ENCODE data around the gene STIM2. TPM values are rescaled to one million over a fixed set of nuclear protein-coding genes. Genes with fewer than 3 reads are reported as not detected.

STIM2 gene
- total RNA-seq, 2 donors from 2014 or later: 20.7 to 30.3 TPM

GRCh38 chr4:26819026-26819425 lies 41.6 kb upstream of the STIM2 start:
- no peak overlapping the region for H3K27ac ChIP-seq
- H3K9ac ChIP-seq (ENCODE audit: low read depth in 2 of 2, low read length in 2 of 2): no peak overlapping the region
- TF ChIP-seq CTCF (IDR thresholded peaks at IDR 0.05): no peak
- H3K36me3 ChIP-seq: no peaks in the 10 kb centered on the region
- H3K4me1 ChIP-seq: peaks cover 9% of the 10 kb centered on the region
- intact Hi-C loops (cut with DNase I): no loop called here
- DNase-seq: no peak
- no peak overlapping the region for H3K4me3 ChIP-seq
- no peaks in the 10 kb centered on the region for H3K9me3 ChIP-seq
- no peaks in the 10 kb centered on the region for H3K27me3 ChIP-seq

- intact Hi-C loops (cut with DNase I): no loop called here
- no peak for TF ChIP-seq CTCF (IDR thresholded peaks at IDR 0.05)
- Histone ChIP-seq H3K9me3 (no peaks in the 10 kb centered on the region), H3K27me3 (no peaks in the 10 kb centered on the region), H3K4me1 (peaks cover 9% of the 10 kb centered on the region), H3K9ac (ENCODE audit: low read depth in 2 of 2, low read length in 2 of 2) (no peak overlapping the region), H3K36me3 (no peaks in the 10 kb centered on the region), H3K4me3 (no peak overlapping the region), H3K27ac (no peak overlapping the region)
- no peak for DNase-seq
Measured at GRCh38 chr4:26819478-26820095, 41.1 kb upstream of the STIM2 start.

- H3K9me3 ChIP-seq: no peaks in the 10 kb centered on the region
- no peak overlapping the region for H3K4me3 ChIP-seq
- no peak overlapping the region for H3K27ac ChIP-seq
- H3K4me1 ChIP-seq: peaks cover 9% of the 10 kb centered on the region
- no peak overlapping the region for H3K9ac ChIP-seq (ENCODE audit: low read depth in 2 of 2, low read length in 2 of 2)
- intact Hi-C loops (cut with DNase I): no loop called here
- H3K27me3 ChIP-seq: no peaks in the 10 kb centered on the region
- H3K36me3 ChIP-seq: no peaks in the 10 kb centered on the region
- no peak for TF ChIP-seq CTCF (IDR thresholded peaks at IDR 0.05)
- DNase-seq: no peak
Measured at GRCh38 chr4:26820346-26820745, 40.3 kb upstream of the STIM2 start.

GRCh38 chr4:26821031-26821430 lies 39.6 kb upstream of the STIM2 start:
- TF ChIP-seq CTCF (IDR thresholded peaks at IDR 0.05): no peak
- H3K4me1 ChIP-seq: peaks cover 9% of the 10 kb centered on the region
- no peaks in the 10 kb centered on the region for H3K36me3 ChIP-seq
- H3K9me3 ChIP-seq: no peaks in the 10 kb centered on the region
- intact Hi-C loops (cut with DNase I): no loop called here
- H3K9ac ChIP-seq (ENCODE audit: low read depth in 2 of 2, low read length in 2 of 2): no peak overlapping the region
- no peak for DNase-seq
- H3K27me3 ChIP-seq: no peaks in the 10 kb centered on the region
- H3K4me3 ChIP-seq: no peak overlapping the region
- H3K27ac ChIP-seq: peak overlapping the region; percentile 37

GRCh38 chr4:26821677-26822503 lies 38.8 kb upstream of the STIM2 start:
- peaks cover 9% of the 10 kb centered on the region for H3K4me1 ChIP-seq
- intact Hi-C loops (cut with DNase I): no loop called here
- no peak for TF ChIP-seq CTCF (IDR thresholded peaks at IDR 0.05)
- no peaks in the 10 kb centered on the region for H3K9me3 ChIP-seq
- peak overlapping the region; percentile 37 for H3K27ac ChIP-seq
- no peaks in the 10 kb centered on the region for H3K27me3 ChIP-seq
- H3K36me3 ChIP-seq: no peaks in the 10 kb centered on the region
- no peak overlapping the region for H3K4me3 ChIP-seq
- DNase-seq: peak; percentile 23
- H3K9ac ChIP-seq (ENCODE audit: low read depth in 2 of 2, low read length in 2 of 2): no peak overlapping the region

Measured in colonic mucosa (tissue), 4 donors.